ENCODE measurements around the gene ING5.
A peak's percentile ranks its signal among the peaks of the same experiment; 100 is the strongest.
"Not testable (repeated sequence)": the region's sequence is repeated elsewhere in the genome, so short reads cannot be mapped to it uniquely, and the experiment has no call there.

The ING5 gene

DNA sequence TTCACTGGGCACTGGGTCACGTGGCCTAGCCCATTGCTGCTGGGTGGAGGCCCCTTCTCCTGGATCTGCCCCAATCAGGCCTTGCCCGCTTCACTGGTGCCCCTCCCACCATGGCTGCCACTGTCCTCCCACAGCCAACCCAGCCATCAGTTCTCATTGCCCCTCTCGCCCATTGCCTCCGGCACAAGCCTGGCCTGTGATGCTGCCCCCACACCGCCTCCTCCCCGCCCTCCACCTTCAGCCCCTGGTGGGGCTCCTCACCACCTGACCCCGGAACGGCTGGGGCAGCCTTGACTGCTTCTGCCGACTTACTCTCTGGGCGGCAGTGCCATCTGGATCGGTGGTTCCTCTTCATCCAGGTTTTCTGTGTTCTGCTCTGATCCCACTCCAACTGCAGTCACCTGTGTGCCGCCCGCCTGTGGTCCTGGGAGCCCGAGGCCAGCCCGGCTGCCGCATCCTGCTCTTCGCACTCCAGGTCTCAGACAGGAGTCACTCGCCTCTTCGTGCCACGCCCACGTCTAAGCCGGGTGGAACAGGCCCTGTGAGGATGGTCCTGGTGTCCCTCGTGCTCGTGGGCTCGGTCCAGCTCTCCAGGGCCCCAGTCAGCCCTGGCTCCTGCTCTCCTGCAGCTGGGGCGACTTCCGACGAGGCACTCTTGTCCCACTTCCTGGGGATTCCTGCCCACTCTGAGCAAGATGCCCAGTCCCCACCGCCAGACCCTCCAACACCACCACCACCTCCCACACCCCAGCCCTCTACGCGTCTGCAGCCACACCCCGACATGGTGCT is 46.8 kb downstream of the ING5 start:
- no peak overlapping the region for H3K4me3 Mint-ChIP-seq
- no peak for DNase-seq
- H3K4me1 Mint-ChIP-seq (ENCODE audit: low read depth): no peaks in the 10 kb centered on the region
- no peaks in the 10 kb centered on the region for H3K9me3 Mint-ChIP-seq
- no peaks in the 10 kb centered on the region for H3K27me3 Mint-ChIP-seq
- H3K36me3 Mint-ChIP-seq (ENCODE audit: low read depth): peaks cover 75% of the 10 kb centered on the region
- H3K27ac Mint-ChIP-seq: no peak overlapping the region

GRCh38 chr2:241750076-241750840 is 48.4 kb downstream of the ING5 start:
- Mint-ChIP-seq H3K4me3 (no peak overlapping the region), H3K27me3 (no peaks in the 10 kb centered on the region), H3K9me3 (no peaks in the 10 kb centered on the region), H3K36me3 (ENCODE audit: low read depth) (peaks cover 75% of the 10 kb centered on the region), H3K4me1 (ENCODE audit: low read depth) (no peaks in the 10 kb centered on the region), H3K27ac (no peak overlapping the region)
- DNase-seq: no peak

- Mint-ChIP-seq H3K4me1 (ENCODE audit: low read depth) (no peaks in the 10 kb centered on the region), H3K4me3 (no peak overlapping the region), H3K27me3 (no peaks in the 10 kb centered on the region), H3K27ac (no peak overlapping the region), H3K36me3 (ENCODE audit: low read depth) (peaks cover 72% of the 10 kb centered on the region), H3K9me3 (no peaks in the 10 kb centered on the region)
- no peak for DNase-seq
These were observed 49.3 kb downstream of the ING5 start for GRCh38 chr2:241751152-241751551.

GRCh38 chr2:241751776-241752175 is 49.9 kb downstream of the ING5 start:
- H3K36me3 Mint-ChIP-seq (ENCODE audit: low read depth): peaks cover 72% of the 10 kb centered on the region
- no peaks in the 10 kb centered on the region for H3K9me3 Mint-ChIP-seq
- no peak for DNase-seq
- H3K27ac Mint-ChIP-seq: no peak overlapping the region
- no peaks in the 10 kb centered on the region for H3K4me1 Mint-ChIP-seq (ENCODE audit: low read depth)
- H3K27me3 Mint-ChIP-seq: no peaks in the 10 kb centered on the region
- no peak overlapping the region for H3K4me3 Mint-ChIP-seq

DNA sequence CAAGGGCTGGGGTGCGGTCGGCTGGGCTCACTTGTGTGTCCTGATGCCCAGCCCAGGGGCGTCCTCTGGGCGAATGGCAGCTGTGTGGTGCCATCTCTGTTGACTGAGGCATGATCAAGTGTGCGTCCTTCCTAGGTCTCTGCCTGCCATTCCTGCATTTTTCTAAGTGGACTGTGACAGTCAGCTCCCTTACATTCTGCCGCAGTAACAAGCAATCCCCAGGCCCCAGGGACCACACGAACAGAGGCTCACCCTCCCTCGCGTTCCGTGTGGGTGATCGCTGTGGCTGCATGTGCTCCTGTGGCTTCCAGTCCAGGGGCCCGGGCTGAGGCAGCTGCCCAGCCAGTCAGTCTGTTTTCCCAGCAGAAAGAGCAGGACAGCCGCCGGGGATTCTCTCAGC is 50.4 kb downstream of the ING5 start:
- Mint-ChIP-seq H3K4me1 (ENCODE audit: low read depth) (no peaks in the 10 kb centered on the region), H3K9me3 (no peaks in the 10 kb centered on the region), H3K4me3 (no peak overlapping the region), H3K27ac (no peak overlapping the region), H3K36me3 (ENCODE audit: low read depth) (peaks cover 73% of the 10 kb centered on the region), H3K27me3 (no peaks in the 10 kb centered on the region)
- no peak for DNase-seq

GRCh38 chr2:241752689-241753276 is 50.9 kb downstream of the ING5 start:
- no peaks in the 10 kb centered on the region for H3K9me3 Mint-ChIP-seq
- no peak for DNase-seq
- no peaks in the 10 kb centered on the region for H3K27me3 Mint-ChIP-seq
- no peaks in the 10 kb centered on the region for H3K4me1 Mint-ChIP-seq (ENCODE audit: low read depth)
- no peak overlapping the region for H3K4me3 Mint-ChIP-seq
- peaks cover 74% of the 10 kb centered on the region for H3K36me3 Mint-ChIP-seq (ENCODE audit: low read depth)
- no peak overlapping the region for H3K27ac Mint-ChIP-seq

- DNase-seq: no peak
- no peak overlapping the region for H3K27ac Mint-ChIP-seq
- peaks cover 73% of the 10 kb centered on the region for H3K36me3 Mint-ChIP-seq (ENCODE audit: low read depth)
- H3K9me3 Mint-ChIP-seq: no peaks in the 10 kb centered on the region
- H3K4me1 Mint-ChIP-seq (ENCODE audit: low read depth): no peaks in the 10 kb centered on the region
- H3K4me3 Mint-ChIP-seq: no peak overlapping the region
- H3K27me3 Mint-ChIP-seq: no peaks in the 10 kb centered on the region
These were observed 51.7 kb downstream of the ING5 start for GRCh38 chr2:241753493-241753892.

- Mint-ChIP-seq H3K9me3 (no peaks in the 10 kb centered on the region), H3K27ac (no peak overlapping the region), H3K27me3 (no peaks in the 10 kb centered on the region), H3K4me3 (no peak overlapping the region), H3K4me1 (ENCODE audit: low read depth) (no peaks in the 10 kb centered on the region), H3K36me3 (ENCODE audit: low read depth) (peaks cover 72% of the 10 kb centered on the region)
- DNase-seq: no peak
These were observed 52.2 kb downstream of the ING5 start for GRCh38 chr2:241754042-241754441.

DNA sequence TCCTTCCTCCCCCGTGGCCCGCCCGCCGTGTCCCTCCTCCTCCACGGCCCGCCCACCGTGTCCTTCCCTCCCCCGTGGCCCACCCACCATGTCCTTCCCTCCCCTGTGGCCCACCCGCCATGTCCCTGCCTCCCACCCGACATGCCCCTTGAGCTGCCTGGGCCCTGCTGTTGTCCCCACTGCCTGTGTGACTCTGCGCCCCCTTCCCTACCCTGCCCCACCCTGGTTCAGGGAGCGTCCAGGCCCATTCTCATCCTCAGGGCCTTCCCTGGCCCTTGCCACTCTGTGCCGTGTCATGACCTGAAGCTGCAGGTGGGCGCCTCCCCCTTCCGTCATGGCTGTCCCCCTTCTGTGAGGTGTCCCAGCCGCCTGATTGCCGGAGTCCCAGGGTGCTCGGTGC is 53.3 kb downstream of the ING5 start:
- Mint-ChIP-seq H3K36me3 (ENCODE audit: low read depth) (peaks cover 71% of the 10 kb centered on the region), H3K9me3 (no peaks in the 10 kb centered on the region), H3K4me1 (ENCODE audit: low read depth) (no peaks in the 10 kb centered on the region), H3K27ac (no peak overlapping the region), H3K27me3 (no peaks in the 10 kb centered on the region), H3K4me3 (no peak overlapping the region)
- no peak for DNase-seq

DNA sequence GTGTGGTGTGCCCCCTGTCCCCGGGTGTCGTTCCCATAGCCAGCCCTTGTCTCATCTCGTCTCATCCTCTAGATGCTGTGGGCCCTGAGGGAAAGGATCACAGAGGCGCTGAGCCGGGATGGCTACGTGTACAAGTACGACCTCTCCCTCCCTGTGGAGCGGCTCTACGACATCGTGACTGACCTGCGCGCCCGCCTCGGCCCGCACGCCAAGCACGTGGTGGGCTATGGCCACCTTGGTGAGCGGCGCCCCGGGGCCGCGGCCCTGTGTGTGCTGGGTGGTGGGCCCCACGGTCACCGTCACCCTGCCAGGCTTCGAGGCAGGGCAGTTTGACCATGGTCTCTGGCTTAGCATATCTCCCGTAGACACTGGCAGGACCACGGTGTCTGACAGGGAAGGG is 53.9 kb downstream of the ING5 start:
- H3K27me3 Mint-ChIP-seq: no peaks in the 10 kb centered on the region
- no peak overlapping the region for H3K4me3 Mint-ChIP-seq
- no peak overlapping the region for H3K27ac Mint-ChIP-seq
- peaks cover under 1% of the 10 kb centered on the region for H3K4me1 Mint-ChIP-seq (ENCODE audit: low read depth)
- H3K9me3 Mint-ChIP-seq: peaks cover 2% of the 10 kb centered on the region
- DNase-seq: no peak
- peaks cover 72% of the 10 kb centered on the region for H3K36me3 Mint-ChIP-seq (ENCODE audit: low read depth)

GRCh38 chr2:241759067-241759807 is 57.4 kb downstream of the ING5 start:
- H3K4me3 Mint-ChIP-seq: no peak overlapping the region
- no peak for DNase-seq
- no peak overlapping the region for H3K27ac Mint-ChIP-seq
- H3K27me3 Mint-ChIP-seq: no peaks in the 10 kb centered on the region
- peaks cover 56% of the 10 kb centered on the region for H3K36me3 Mint-ChIP-seq (ENCODE audit: low read depth)
- peaks cover 22% of the 10 kb centered on the region for H3K4me1 Mint-ChIP-seq (ENCODE audit: low read depth)
- H3K9me3 Mint-ChIP-seq: peaks cover 3% of the 10 kb centered on the region

DNA sequence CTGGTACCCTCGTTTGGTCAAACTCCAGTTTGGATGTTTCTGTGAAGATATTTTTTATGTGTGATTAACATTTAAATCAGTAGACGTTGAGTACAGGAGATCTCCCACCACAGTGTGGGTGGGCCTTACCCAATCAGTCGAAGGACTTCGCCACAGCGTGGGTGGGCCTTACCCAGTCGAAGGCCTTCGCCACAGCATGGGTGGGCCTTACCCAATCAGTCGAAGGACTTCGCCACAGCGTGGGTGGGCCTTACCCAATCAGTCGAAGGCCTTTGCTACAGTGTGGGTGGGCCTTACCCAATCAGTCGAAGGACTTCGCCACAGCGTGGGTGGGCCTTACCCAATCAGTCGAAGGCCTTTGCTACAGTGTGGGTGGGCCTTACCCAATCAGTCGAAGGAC is 58.1 kb downstream of the ING5 start:
- not testable (repeated sequence) for H3K9me3 Mint-ChIP-seq, H3K4me3 Mint-ChIP-seq, H3K27ac Mint-ChIP-seq, H3K27me3 Mint-ChIP-seq
- peaks cover 50% of the 10 kb centered on the region for H3K36me3 Mint-ChIP-seq (ENCODE audit: low read depth)
- peak; percentile 22 for DNase-seq
- H3K4me1 Mint-ChIP-seq (ENCODE audit: low read depth): peaks cover 26% of the 10 kb centered on the region

DNA sequence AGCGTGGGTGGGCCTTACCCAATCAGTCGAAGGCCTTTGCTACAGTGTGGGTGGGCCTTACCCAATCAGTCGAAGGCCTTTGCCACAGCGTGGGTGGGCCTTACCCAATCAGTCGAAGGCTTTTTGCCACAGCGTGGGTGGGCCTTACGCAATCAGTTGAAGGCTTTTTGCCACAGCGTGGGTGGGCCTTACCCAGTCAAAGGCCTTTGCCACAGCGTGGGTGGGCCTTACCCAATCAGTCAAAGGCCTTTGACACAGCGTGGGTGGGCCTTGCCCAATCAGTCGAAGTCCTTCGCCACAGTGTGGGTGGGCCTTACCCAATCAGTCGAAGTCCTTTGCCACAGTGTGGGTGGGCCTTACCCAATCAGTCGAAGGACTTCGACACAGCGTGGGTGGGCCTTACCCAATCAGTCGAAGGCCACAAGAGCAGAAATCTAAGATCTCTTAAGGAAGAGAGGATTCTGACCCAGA is 58.5 kb downstream of the ING5 start:
- H3K27ac Mint-ChIP-seq: no peak overlapping the region
- no peak overlapping the region for H3K4me3 Mint-ChIP-seq
- no peaks in the 10 kb centered on the region for H3K27me3 Mint-ChIP-seq
- H3K9me3 Mint-ChIP-seq: peaks cover 3% of the 10 kb centered on the region
- H3K36me3 Mint-ChIP-seq (ENCODE audit: low read depth): peaks cover 47% of the 10 kb centered on the region
- peaks cover 26% of the 10 kb centered on the region for H3K4me1 Mint-ChIP-seq (ENCODE audit: low read depth)
- peak; percentile 35 for DNase-seq

GRCh38 chr2:241762321-241762932 is 60.6 kb downstream of the ING5 start:
- H3K27ac Mint-ChIP-seq: peak overlapping the region; percentile 82
- H3K9me3 Mint-ChIP-seq: peaks cover 3% of the 10 kb centered on the region
- peaks cover 26% of the 10 kb centered on the region for H3K4me1 Mint-ChIP-seq (ENCODE audit: low read depth)
- peak; percentile 37 for DNase-seq
- H3K4me3 Mint-ChIP-seq: peak overlapping the region; percentile 38
- peaks cover 31% of the 10 kb centered on the region for H3K36me3 Mint-ChIP-seq (ENCODE audit: low read depth)
- H3K27me3 Mint-ChIP-seq: no peaks in the 10 kb centered on the region

Data from activated T-cell treated with anti-CD3 and anti-CD28 coated beads, Interleukin-2, amount 50 U/mL, for 24 hours (primary cell).